ENCODE results near the gene ALDH3A2.

Gene ALDH3A2

GRCh38 chr17:19644493-19645210, 3.9 kb upstream of the ALDH3A2 start:
- H3K36me3 Mint-ChIP-seq = no peaks in the 10 kb centered on the region
- no peak overlapping the region for H3K4me3 Mint-ChIP-seq
- peaks cover 32% of the 10 kb centered on the region for H3K4me1 Mint-ChIP-seq (ENCODE audit: low read depth)
- no peak overlapping the region for H3K27ac Mint-ChIP-seq
- peaks cover 2% of the 10 kb centered on the region for H3K27me3 Mint-ChIP-seq
- no peaks in the 10 kb centered on the region for H3K9me3 Mint-ChIP-seq (ENCODE audit: low read depth)

GRCh38 chr17:19645734-19646201, 2.8 kb upstream of the ALDH3A2 start:
- Mint-ChIP-seq H3K4me1 (ENCODE audit: low read depth) (peaks cover 40% of the 10 kb centered on the region), H3K27ac (no peak overlapping the region), H3K9me3 (ENCODE audit: low read depth) (no peaks in the 10 kb centered on the region), H3K36me3 (no peaks in the 10 kb centered on the region), H3K27me3 (peaks cover 1% of the 10 kb centered on the region), H3K4me3 (no peak overlapping the region)

- H3K27me3 Mint-ChIP-seq = no peaks in the 10 kb centered on the region
- peak overlapping the region; percentile 90 for H3K4me3 Mint-ChIP-seq
- H3K36me3 Mint-ChIP-seq = peaks cover 2% of the 10 kb centered on the region
- H3K27ac Mint-ChIP-seq = peak overlapping the region; percentile 90
- no peaks in the 10 kb centered on the region for H3K9me3 Mint-ChIP-seq (ENCODE audit: low read depth)
- peaks cover 42% of the 10 kb centered on the region for H3K4me1 Mint-ChIP-seq (ENCODE audit: low read depth)
Measured at GRCh38 chr17:19646788-19647696, 1.5 kb upstream of the ALDH3A2 start.

- peaks cover 35% of the 10 kb centered on the region for H3K4me1 Mint-ChIP-seq (ENCODE audit: low read depth)
- peak overlapping the region; percentile 90 for H3K27ac Mint-ChIP-seq
- H3K4me3 Mint-ChIP-seq = peak overlapping the region; percentile 90
- no peaks in the 10 kb centered on the region for H3K9me3 Mint-ChIP-seq (ENCODE audit: low read depth)
- no peaks in the 10 kb centered on the region for H3K27me3 Mint-ChIP-seq
- peaks cover 7% of the 10 kb centered on the region for H3K36me3 Mint-ChIP-seq
Measured at GRCh38 chr17:19647697-19648474, 665 bp upstream of the ALDH3A2 start.

- peaks cover 14% of the 10 kb centered on the region for H3K36me3 Mint-ChIP-seq
- H3K27me3 Mint-ChIP-seq = no peaks in the 10 kb centered on the region
- H3K4me3 Mint-ChIP-seq = peak overlapping the region; percentile 90
- peak overlapping the region; percentile 30 for H3K27ac Mint-ChIP-seq
- H3K9me3 Mint-ChIP-seq (ENCODE audit: low read depth) = no peaks in the 10 kb centered on the region
- H3K4me1 Mint-ChIP-seq (ENCODE audit: low read depth) = peaks cover 35% of the 10 kb centered on the region
Measured at GRCh38 chr17:19649274-19649541, 657 bp downstream of the ALDH3A2 start.

- peaks cover 17% of the 10 kb centered on the region for H3K36me3 Mint-ChIP-seq
- H3K27ac Mint-ChIP-seq = no peak overlapping the region
- H3K27me3 Mint-ChIP-seq = no peaks in the 10 kb centered on the region
- H3K4me1 Mint-ChIP-seq (ENCODE audit: low read depth) = peaks cover 34% of the 10 kb centered on the region
- H3K4me3 Mint-ChIP-seq = peak overlapping the region; percentile 46
- no peaks in the 10 kb centered on the region for H3K9me3 Mint-ChIP-seq (ENCODE audit: low read depth)
Measured at GRCh38 chr17:19650826-19651225, 2.3 kb downstream of the ALDH3A2 start.

GRCh38 chr17:19651451-19652238, 3.1 kb downstream of the ALDH3A2 start:
- H3K4me1 Mint-ChIP-seq (ENCODE audit: low read depth) = peaks cover 34% of the 10 kb centered on the region
- H3K36me3 Mint-ChIP-seq = peaks cover 22% of the 10 kb centered on the region
- H3K27ac Mint-ChIP-seq = no peak overlapping the region
- H3K4me3 Mint-ChIP-seq = no peak overlapping the region
- H3K27me3 Mint-ChIP-seq = no peaks in the 10 kb centered on the region
- H3K9me3 Mint-ChIP-seq (ENCODE audit: low read depth) = no peaks in the 10 kb centered on the region

- Mint-ChIP-seq H3K4me3 (no peak overlapping the region), H3K36me3 (peaks cover 25% of the 10 kb centered on the region), H3K27ac (no peak overlapping the region), H3K4me1 (ENCODE audit: low read depth) (peaks cover 28% of the 10 kb centered on the region), H3K9me3 (ENCODE audit: low read depth) (no peaks in the 10 kb centered on the region), H3K27me3 (no peaks in the 10 kb centered on the region)
Measured at GRCh38 chr17:19652595-19652994, 4.0 kb downstream of the ALDH3A2 start.

- Mint-ChIP-seq H3K4me1 (ENCODE audit: low read depth) (peaks cover 17% of the 10 kb centered on the region), H3K4me3 (no peak overlapping the region), H3K27me3 (no peaks in the 10 kb centered on the region), H3K9me3 (ENCODE audit: low read depth) (no peaks in the 10 kb centered on the region), H3K36me3 (peaks cover 27% of the 10 kb centered on the region), H3K27ac (no peak overlapping the region)
Measured at GRCh38 chr17:19654342-19654886, 5.9 kb downstream of the ALDH3A2 start.

GRCh38 chr17:19654896-19655295, 6.3 kb downstream of the ALDH3A2 start:
- Mint-ChIP-seq H3K4me3 (no peak overlapping the region), H3K27ac (no peak overlapping the region), H3K36me3 (peaks cover 27% of the 10 kb centered on the region), H3K4me1 (ENCODE audit: low read depth) (peaks cover 14% of the 10 kb centered on the region), H3K27me3 (no peaks in the 10 kb centered on the region), H3K9me3 (ENCODE audit: low read depth) (no peaks in the 10 kb centered on the region)

GRCh38 chr17:19656336-19656735, 7.8 kb downstream of the ALDH3A2 start:
- Mint-ChIP-seq H3K36me3 (peaks cover 31% of the 10 kb centered on the region), H3K4me1 (ENCODE audit: low read depth) (peaks cover 5% of the 10 kb centered on the region), H3K4me3 (no peak overlapping the region), H3K27ac (no peak overlapping the region), H3K9me3 (ENCODE audit: low read depth) (no peaks in the 10 kb centered on the region), H3K27me3 (no peaks in the 10 kb centered on the region)

- H3K4me1 Mint-ChIP-seq (ENCODE audit: low read depth) = peaks cover 5% of the 10 kb centered on the region
- H3K36me3 Mint-ChIP-seq = peaks cover 30% of the 10 kb centered on the region
- no peaks in the 10 kb centered on the region for H3K27me3 Mint-ChIP-seq
- H3K27ac Mint-ChIP-seq = no peak overlapping the region
- H3K9me3 Mint-ChIP-seq (ENCODE audit: low read depth) = no peaks in the 10 kb centered on the region
- no peak overlapping the region for H3K4me3 Mint-ChIP-seq
Measured at GRCh38 chr17:19656851-19657581, 8.5 kb downstream of the ALDH3A2 start.

- no peak overlapping the region for H3K4me3 Mint-ChIP-seq
- peaks cover 5% of the 10 kb centered on the region for H3K4me1 Mint-ChIP-seq (ENCODE audit: low read depth)
- no peaks in the 10 kb centered on the region for H3K9me3 Mint-ChIP-seq (ENCODE audit: low read depth)
- no peak overlapping the region for H3K27ac Mint-ChIP-seq
- H3K36me3 Mint-ChIP-seq = peaks cover 22% of the 10 kb centered on the region
- no peaks in the 10 kb centered on the region for H3K27me3 Mint-ChIP-seq
Measured at GRCh38 chr17:19659366-19660177, 11.0 kb downstream of the ALDH3A2 start.
